HepG2 (cell line): ENCODE results near the gene AGRN. TPM values are rescaled to one million over a fixed set of nuclear protein-coding genes. Genes with fewer than 3 reads are reported as not detected.

Experiments used
- AKNA ChIP-seq: sonication (generic); formaldehyde crosslinking; IDR thresholded peaks from 2 replicates; pipeline ENCODE4 v1.4.0; 2020; ENCODE audit warnings: missing genetic modification reagents, borderline replicate concordance
- BCLAF1 ChIP-seq: fragments of 450-650 bp; IDR thresholded peaks from 2 replicates; pipeline ENCODE4 v1.6.1; 2017; ENCODE audit warnings: mild to moderate bottlenecking
- FOXM1 ChIP-seq: sonication (generic); formaldehyde crosslinking; IDR thresholded peaks from 2 replicates; pipeline ENCODE4 v1.5.0; 2020; ENCODE audit warnings: missing genetic modification reagents
- KLF15 ChIP-seq: sonication (generic); formaldehyde crosslinking; IDR thresholded peaks from 2 replicates; pipeline ENCODE4 v1.8.1; 2023; ENCODE audit warnings: borderline replicate concordance, mild to moderate bottlenecking, inconsistent platforms, missing genetic modification reagents, mixed read lengths
- MLX ChIP-seq: IDR thresholded peaks from 2 replicates; pipeline ENCODE4 v1.6.1; 2016
- MNT ChIP-seq: fragments of 450-650 bp; IDR thresholded peaks from 2 replicates; pipeline ENCODE4 v1.6.1; 2016
- SPEN ChIP-seq: sonication (generic); formaldehyde crosslinking; IDR thresholded peaks from 2 replicates; pipeline ENCODE4 v1.5.1; 2020; ENCODE audit warnings: low read depth, mild to moderate bottlenecking, missing genetic modification reagents
- SUZ12 ChIP-seq: fragments of 150-350 bp; IDR thresholded peaks from 2 replicates; pipeline ENCODE4 v1.6.1; 2014; ENCODE audit warnings: low read depth, low read length
- TOPORS ChIP-seq: sonication (generic); formaldehyde crosslinking; IDR thresholded peaks from 2 replicates; pipeline ENCODE4 v1.8.0; 2023; ENCODE audit warnings: mild to moderate bottlenecking, missing genetic modification reagents
- ZBTB3 ChIP-seq: sonication (generic); formaldehyde crosslinking; IDR thresholded peaks from 2 replicates; pipeline ENCODE4 v1.4.0; 2020; ENCODE audit warnings: low read depth, mild to moderate bottlenecking, moderate library complexity, missing genetic modification reagents, borderline replicate concordance
- ZNF235 ChIP-seq: sonication (generic); formaldehyde crosslinking; IDR thresholded peaks from 2 replicates; pipeline ENCODE4 v1.8.1; 2023; ENCODE audit warnings: mild to moderate bottlenecking, missing genetic modification reagents, borderline replicate concordance
- ZNF30 ChIP-seq: sonication (generic); formaldehyde crosslinking; IDR thresholded peaks from 2 replicates; pipeline ENCODE4 v1.5.0; 2020; ENCODE audit warnings: mild to moderate bottlenecking, missing genetic modification reagents
- ZNF550 ChIP-seq: sonication (generic); formaldehyde crosslinking; IDR thresholded peaks from 2 replicates; pipeline ENCODE4 v1.4.0; 2020; ENCODE audit warnings: mild to moderate bottlenecking, missing genetic modification reagents, borderline replicate concordance
- ZNF572 ChIP-seq: sonication (generic); formaldehyde crosslinking; IDR thresholded peaks from 2 replicates; pipeline ENCODE4 v1.5.1; 2020; ENCODE audit warnings: mild to moderate bottlenecking, missing genetic modification reagents
- ZNF597 ChIP-seq: sonication (generic); formaldehyde crosslinking; IDR thresholded peaks from 2 replicates; pipeline ENCODE4 v1.5.0; 2020; ENCODE audit warnings: missing genetic modification reagents
- ZNF709 ChIP-seq: sonication (generic); formaldehyde crosslinking; IDR thresholded peaks from 2 replicates; pipeline ENCODE4 v1.5.0; 2020; ENCODE audit warnings: mild to moderate bottlenecking, missing genetic modification reagents
- ZNF746 ChIP-seq: sonication (generic); formaldehyde crosslinking; IDR thresholded peaks from 2 replicates; pipeline ENCODE4 v1.8.0; 2022; ENCODE audit warnings: mild to moderate bottlenecking, missing genetic modification reagents
- ZSCAN30 ChIP-seq: sonication (generic); formaldehyde crosslinking; IDR thresholded peaks from 2 replicates; pipeline ENCODE4 v1.5.0; 2020; ENCODE audit warnings: mild to moderate bottlenecking, missing genetic modification reagents
- polyA plus RNA-seq, 8 experiments: library from polyadenylated mRNA; depleted of rRNA in 3 of 8; stranded (reverse) in 7 of 8; unstranded in 1 of 8; fragments of >200 nt; fragmentation: Illumina TruSeq in 4 of 8; extraction: Trizol in 4 of 8; gene quantifications; 2 replicates each; pipeline versions ENCODE4 v1.2.1 to v1.2.3, GENCODE V29; 2011 to 2016; ENCODE audit warnings: low read depth in 4 of 8, missing spikeins in 1 of 8, mixed read lengths in 1 of 8; ENCODE audit not compliant: insufficient read depth in 1 of 8
- total RNA-seq, 5 experiments: library from RNA; depleted of rRNA; stranded (reverse); fragments of >200 nt; fragmentation: Illumina TruSeq; extraction: Trizol; gene quantifications; 2 replicates each; pipeline ENCODE4 v1.2.3, GENCODE V29; 2016; ENCODE audit warnings: low read depth in 1 of 5

Gene AGRN
- total and polyA plus RNA-seq, 2 of the 13 experiments (the other 11 are each of a cell fraction or from before 2014, with no cell fraction given): 29.8 to 65.2 TPM

GRCh38 chr1:1069711-1070676 is 50.1 kb downstream of the AGRN start (continued):
- no peak for TF ChIP-seq AKNA (CRISPR knock-in tag)
- TF ChIP-seq ZNF709 (CRISPR knock-in tag): no peak
- no peak for TF ChIP-seq ZSCAN30 (CRISPR knock-in tag)
- TF ChIP-seq ZBTB3 (CRISPR knock-in tag): no peak
- no peak for TF ChIP-seq SUZ12
- TF ChIP-seq MLX (CRISPR knock-in tag): no peak
- no peak for TF ChIP-seq ZNF572
- TF ChIP-seq ZNF746 (CRISPR knock-in tag): no peak
- no peak for TF ChIP-seq ZNF30
- no peak for TF ChIP-seq ZNF235 (CRISPR knock-in tag)
- TF ChIP-seq TOPORS: no peak
- TF ChIP-seq ZNF597 (CRISPR knock-in tag): no peak
- TF ChIP-seq FOXM1 (CRISPR knock-in tag): 0 out of 2 replicates have a peak, but pooled peaks have one; percentile 33
- TF ChIP-seq MNT: no peak
- TF ChIP-seq SPEN (CRISPR knock-in tag): peak; percentile 12; the same call in 1 of the 2 replicates
- TF ChIP-seq BCLAF1: no peak
- no peak for TF ChIP-seq ZNF550
- no peak for TF ChIP-seq KLF15
